ENCODE data around the gene IFT122.
A peak's percentile ranks its signal among the peaks of the same experiment; 100 is the strongest.
"Not testable (repeated sequence)": the region's sequence is repeated elsewhere in the genome, so short reads cannot be mapped to it uniquely, and the experiment has no call there.

IFT122 gene

GRCh38 chr3:129536804-129537203, 96.8 kb downstream of the IFT122 start:
- no peak for DNase-seq (ENCODE audit: low read depth)

- no peak for DNase-seq (ENCODE audit: low read depth)
These were observed 99.2 kb downstream of the IFT122 start for GRCh38 chr3:129539206-129539605.

- no peak for DNase-seq (ENCODE audit: low read depth)
These were observed 100.9 kb downstream of the IFT122 start for GRCh38 chr3:129540776-129541516.

- no peak for DNase-seq (ENCODE audit: low read depth)
These were observed 102.7 kb downstream of the IFT122 start for GRCh38 chr3:129542747-129543146.

- no peak for DNase-seq (ENCODE audit: low read depth)
These were observed 103.2 kb downstream of the IFT122 start, which contains the start of gene H1-8 for GRCh38 chr3:129543156-129543790. Gene H1-8 (plus strand): TSS chr3:129543175. CDS start chr3:129543219, 44 bp downstream.

GRCh38 chr3:129543999-129544398, 104.0 kb downstream of the IFT122 start:
- DNase-seq (ENCODE audit: low read depth): no peak

GRCh38 chr3:129545951-129546350, 105.9 kb downstream of the IFT122 start:
- not testable (repeated sequence) for DNase-seq (ENCODE audit: low read depth)

- no peak for DNase-seq (ENCODE audit: low read depth)
These were observed 107.2 kb downstream of the IFT122 start for GRCh38 chr3:129547241-129547640.

- DNase-seq (ENCODE audit: low read depth): no peak
These were observed 108.3 kb downstream of the IFT122 start for GRCh38 chr3:129548104-129548965.

- DNase-seq (ENCODE audit: low read depth): peak; percentile 85
These were observed 109.2 kb downstream of the IFT122 start for GRCh38 chr3:129549006-129549800.

GRCh38 chr3:129549805-129550204, 109.8 kb downstream of the IFT122 start:
- no peak for DNase-seq (ENCODE audit: low read depth)

- DNase-seq (ENCODE audit: low read depth): no peak
These were observed 112.4 kb downstream of the IFT122 start for GRCh38 chr3:129552287-129553050.

GRCh38 chr3:129553171-129553570, 113.1 kb downstream of the IFT122 start:
- DNase-seq (ENCODE audit: low read depth): no peak

GRCh38 chr3:129553719-129554118, 113.7 kb downstream of the IFT122 start:
- no peak for DNase-seq (ENCODE audit: low read depth)

GRCh38 chr3:129554356-129555152, 114.5 kb downstream of the IFT122 start:
- no peak for DNase-seq (ENCODE audit: low read depth)

GRCh38 chr3:129555153-129555550, 115.1 kb downstream of the IFT122 start:
- DNase-seq (ENCODE audit: low read depth): no peak

GRCh38 chr3:129555616-129556357, 115.8 kb downstream of the IFT122 start:
- no peak for DNase-seq (ENCODE audit: low read depth)

GRCh38 chr3:129556358-129556695, 116.3 kb downstream of the IFT122 start:
- DNase-seq (ENCODE audit: low read depth): no peak

GRCh38 chr3:129556890-129557547, 117.0 kb downstream of the IFT122 start:
- no peak for DNase-seq (ENCODE audit: low read depth)

Data from EH (cell line).